Raji (cell line): ENCODE measurements around the gene OR1N1.

Experiments used
- POLR2A ChIP-seq: IDR thresholded peaks from 2 replicates; pipeline ENCODE4 v1.6.1; 2011; ENCODE audit warnings: low read depth, low read length, control low read depth; ENCODE audit not compliant: insufficient read depth

The OR1N1 gene

GRCh38 chr9:122527193-122527592 lies at the start of gene OR1N1:
Gene OR1N1 (minus strand): TSS chr9:122527293. CDS start chr9:122527293, 0 bp downstream.
- no peak for TF ChIP-seq POLR2A

GRCh38 chr9:122572456-122572855 lies 45.4 kb upstream of the OR1N1 start:
- TF ChIP-seq POLR2A = no peak

GRCh38 chr9:122567901-122568300 lies 40.8 kb upstream of the OR1N1 start:
- TF ChIP-seq POLR2A = no peak

GRCh38 chr9:122562134-122562760 lies 35.2 kb upstream of the OR1N1 start:
- no peak for TF ChIP-seq POLR2A

- TF ChIP-seq POLR2A = no peak
Observed at GRCh38 chr9:122561446-122561845, 34.4 kb upstream of the OR1N1 start.

- TF ChIP-seq POLR2A = no peak
Observed at GRCh38 chr9:122552812-122553211, 25.7 kb upstream of the OR1N1 start, which contains the start of gene OR1N2. Gene OR1N2 (plus strand): TSS chr9:122553112. CDS start chr9:122553212, 100 bp downstream.

GRCh38 chr9:122551371-122551770 lies 24.3 kb upstream of the OR1N1 start:
- no peak for TF ChIP-seq POLR2A

- TF ChIP-seq POLR2A = no peak
Observed at GRCh38 chr9:122546196-122546595, 19.1 kb upstream of the OR1N1 start.

GRCh38 chr9:122538757-122539156 lies 11.7 kb upstream of the OR1N1 start:
- no peak for TF ChIP-seq POLR2A

- no peak for TF ChIP-seq POLR2A
Observed at GRCh38 chr9:122536134-122536533, 9.0 kb upstream of the OR1N1 start.

- no peak for TF ChIP-seq POLR2A
Observed at GRCh38 chr9:122526602-122527001, 491 bp downstream of the OR1N1 start.

- TF ChIP-seq POLR2A = no peak
Observed at GRCh38 chr9:122519376-122519775, 7.7 kb downstream of the OR1N1 start.

GRCh38 chr9:122518841-122519240 lies 8.3 kb downstream of the OR1N1 start, which contains the start of gene OR1J4:
Gene OR1J4 (plus strand): TSS chr9:122519141. CDS start chr9:122519141, 0 bp downstream.
- TF ChIP-seq POLR2A = no peak

GRCh38 chr9:122518226-122518625 lies 8.9 kb downstream of the OR1N1 start:
- TF ChIP-seq POLR2A = no peak

- TF ChIP-seq POLR2A = no peak
Observed at GRCh38 chr9:122510502-122510901, 16.6 kb downstream of the OR1N1 start, which contains the start of gene OR1J2. Gene OR1J2 (plus strand): TSS chr9:122510802. CDS start chr9:122510802, 0 bp downstream.

GRCh38 chr9:122506964-122507363 lies 20.1 kb downstream of the OR1N1 start:
- TF ChIP-seq POLR2A = no peak

GRCh38 chr9:122498883-122499288 lies 28.2 kb downstream of the OR1N1 start:
- no peak for TF ChIP-seq POLR2A
